Measurements from ENCODE around the gene GH2. TPM values are rescaled to one million over a fixed set of nuclear protein-coding genes. Genes with fewer than 3 reads are reported as not detected.

The GH2 gene
- polyA plus RNA-seq (2013, experiment 1 of 2): not detected
- polyA plus RNA-seq (2013, experiment 2 of 2): 0.07 TPM

GRCh38 chr17:63881935-63882601, at the start of gene GH2:
GH2 (minus strand) TSS chr17:63881944; CDS start chr17:63881801, 143 bp downstream.
- no peak within 1 kb of the TSS for H2BK12ac ChIP-seq (ENCODE audit: low read length)
- H2BK15ac ChIP-seq (ENCODE audit: low read length): no peak within 1 kb of the TSS
- peak within 1 kb of the TSS; percentile 82 for H2BK5ac ChIP-seq (ENCODE audit: low read length)
- no peaks in the 10 kb centered on the region for H3K4me1 ChIP-seq (ENCODE audit: control insufficient read depth in 2 of 2, insufficient read depth in 1 of 2, low read depth in 1 of 2, low read length in 2 of 2)
- DNase-seq (ENCODE audit: low spot score): peak; percentile 48
- H3K9me3 ChIP-seq (replicated peaks in 1 of 2; ENCODE audit: control insufficient read depth in 2 of 2, insufficient read depth in 1 of 2, low read depth in 1 of 2, low read length in 2 of 2): no peaks in the 10 kb centered on the region
- H3K36me3 ChIP-seq (replicated peaks in 1 of 2; ENCODE audit: control insufficient read depth in 2 of 2, insufficient read depth in 2 of 2, low read length in 2 of 2): no peaks in the 10 kb centered on the region
- H2AFZ ChIP-seq (ENCODE audit: low read length): no peak within 1 kb of the TSS
- H3K79me1 ChIP-seq (ENCODE audit: low read depth, low read length): no peaks in the 10 kb centered on the region
- WGBS, 2 donors (ENCODE audit: extremely low coverage in 2 of 2, insufficient read length in 2 of 2, insufficient replicate concordance in 1 of 2): no CpG with 5 or more reads among the region's 15 CpGs
- no peaks in the 10 kb centered on the region for H3K27me3 ChIP-seq (ENCODE audit: control insufficient read depth in 3 of 3, insufficient read depth in 3 of 3, low read depth in 1 of 3, low read length in 3 of 3)
- no peak within 1 kb of the TSS for H3K18ac ChIP-seq (ENCODE audit: low read length)
- no peak within 1 kb of the TSS for H3K4ac ChIP-seq (ENCODE audit: low read length)
- H4K8ac ChIP-seq (ENCODE audit: low read depth, low read length): no peak within 1 kb of the TSS
- no peak within 1 kb of the TSS for H3K4me2 ChIP-seq (ENCODE audit: insufficient read depth, low read length, poor library complexity, severe bottlenecking)
- H3K9ac ChIP-seq (ENCODE audit: low read depth, low read length, poor library complexity): no peak within 1 kb of the TSS
- no peak within 1 kb of the TSS for H4K91ac ChIP-seq (ENCODE audit: low read depth, low read length, poor library complexity)
- peak within 1 kb of the TSS; percentile 71 for H3K14ac ChIP-seq (ENCODE audit: low read length)
- no peak within 1 kb of the TSS for H2BK120ac ChIP-seq (ENCODE audit: low read depth, low read length)
- H3K27ac ChIP-seq (replicated peaks; ENCODE audit: low read length): no peak within 1 kb of the TSS
- H3K23ac ChIP-seq (ENCODE audit: low read depth, low read length, poor library complexity): peak within 1 kb of the TSS; percentile 43
- H2AK5ac ChIP-seq (ENCODE audit: low read depth, low read length): no peak within 1 kb of the TSS
- no peak within 1 kb of the TSS for H3K4me3 ChIP-seq (ENCODE audit: low read length in 2 of 2)

GRCh38 chr17:63930951-63931575, 49.3 kb upstream of the GH2 start:
- H3K27ac ChIP-seq (replicated peaks; ENCODE audit: low read length): no peak overlapping the region
- no peak overlapping the region for H3K23ac ChIP-seq (ENCODE audit: low read depth, low read length, poor library complexity)
- no peaks in the 10 kb centered on the region for H3K9me3 ChIP-seq (replicated peaks in 1 of 2; ENCODE audit: control insufficient read depth in 2 of 2, insufficient read depth in 1 of 2, low read depth in 1 of 2, low read length in 2 of 2)
- WGBS, 2 donors (ENCODE audit: extremely low coverage in 2 of 2, insufficient read length in 2 of 2, insufficient replicate concordance in 1 of 2): no CpG with 5 or more reads among the region's 16 CpGs
- H2BK120ac ChIP-seq (ENCODE audit: low read depth, low read length): no peak overlapping the region
- H4K8ac ChIP-seq (ENCODE audit: low read depth, low read length): no peak overlapping the region
- H2BK15ac ChIP-seq (ENCODE audit: low read length): peak overlapping the region; percentile 32
- H3K36me3 ChIP-seq (replicated peaks in 1 of 2; ENCODE audit: control insufficient read depth in 2 of 2, insufficient read depth in 2 of 2, low read length in 2 of 2): no peaks in the 10 kb centered on the region
- peaks cover 0 to 7% (median 0%) of the 10 kb centered on the region in 3 experiments for H3K27me3 ChIP-seq (ENCODE audit: control insufficient read depth in 3 of 3, insufficient read depth in 3 of 3, low read depth in 1 of 3, low read length in 3 of 3)
- H2AK5ac ChIP-seq (ENCODE audit: low read depth, low read length): peak overlapping the region; percentile 91
- no peak overlapping the region for H2BK12ac ChIP-seq (ENCODE audit: low read length)
- H3K14ac ChIP-seq (ENCODE audit: low read length): no peak overlapping the region
- H3K4me3 ChIP-seq (ENCODE audit: low read length in 2 of 2): no peak overlapping the region
- no peak overlapping the region for H3K9ac ChIP-seq (ENCODE audit: low read depth, low read length, poor library complexity)
- peak overlapping the region; percentile 91 for H3K18ac ChIP-seq (ENCODE audit: low read length)
- H2AFZ ChIP-seq (ENCODE audit: low read length): peak overlapping the region; percentile 64
- no peak overlapping the region for H3K4ac ChIP-seq (ENCODE audit: low read length)
- no peaks in the 10 kb centered on the region for H3K79me1 ChIP-seq (ENCODE audit: low read depth, low read length)
- no peak for DNase-seq (ENCODE audit: low spot score)
- H2BK5ac ChIP-seq (ENCODE audit: low read length): peak overlapping the region; percentile 85
- peaks cover 2 to 10% of the 10 kb centered on the region in 2 donors for H3K4me1 ChIP-seq (ENCODE audit: control insufficient read depth in 2 of 2, insufficient read depth in 1 of 2, low read depth in 1 of 2, low read length in 2 of 2)
- no peak overlapping the region for H3K4me2 ChIP-seq (ENCODE audit: insufficient read depth, low read length, poor library complexity, severe bottlenecking)
- no peak overlapping the region for H4K91ac ChIP-seq (ENCODE audit: low read depth, low read length, poor library complexity)

GRCh38 chr17:63929860-63930766, 48.4 kb upstream of the GH2 start:
- H3K79me1 ChIP-seq (ENCODE audit: low read depth, low read length): no peaks in the 10 kb centered on the region
- peak overlapping the region; percentile 91 for H2AK5ac ChIP-seq (ENCODE audit: low read depth, low read length)
- H3K4me1 ChIP-seq (ENCODE audit: control insufficient read depth in 2 of 2, insufficient read depth in 1 of 2, low read depth in 1 of 2, low read length in 2 of 2): peaks cover 2 to 10% of the 10 kb centered on the region in 2 donors
- H4K8ac ChIP-seq (ENCODE audit: low read depth, low read length): peak overlapping the region; percentile 82
- H3K36me3 ChIP-seq (replicated peaks in 1 of 2; ENCODE audit: control insufficient read depth in 2 of 2, insufficient read depth in 2 of 2, low read length in 2 of 2): no peaks in the 10 kb centered on the region
- no peak overlapping the region for H2BK120ac ChIP-seq (ENCODE audit: low read depth, low read length)
- no peak overlapping the region for H4K91ac ChIP-seq (ENCODE audit: low read depth, low read length, poor library complexity)
- no peak for DNase-seq (ENCODE audit: low spot score)
- no peaks in the 10 kb centered on the region for H3K9me3 ChIP-seq (replicated peaks in 1 of 2; ENCODE audit: control insufficient read depth in 2 of 2, insufficient read depth in 1 of 2, low read depth in 1 of 2, low read length in 2 of 2)
- peak overlapping the region; percentile 64 for H2AFZ ChIP-seq (ENCODE audit: low read length)
- no peak overlapping the region for H3K4ac ChIP-seq (ENCODE audit: low read length)
- no CpG with 5 or more reads among the region's 24 CpGs for WGBS, 2 donors (ENCODE audit: extremely low coverage in 2 of 2, insufficient read length in 2 of 2, insufficient replicate concordance in 1 of 2)
- no peak overlapping the region for H3K23ac ChIP-seq (ENCODE audit: low read depth, low read length, poor library complexity)
- peak overlapping the region; percentile 38 for H3K14ac ChIP-seq (ENCODE audit: low read length)
- no peak overlapping the region for H3K4me2 ChIP-seq (ENCODE audit: insufficient read depth, low read length, poor library complexity, severe bottlenecking)
- peak overlapping the region; percentile 66 for H2BK5ac ChIP-seq (ENCODE audit: low read length)
- no peak overlapping the region for H3K9ac ChIP-seq (ENCODE audit: low read depth, low read length, poor library complexity)
- peak overlapping the region; percentile 32 for H2BK15ac ChIP-seq (ENCODE audit: low read length)
- H3K4me3 ChIP-seq (ENCODE audit: low read length in 2 of 2): no peak overlapping the region
- H2BK12ac ChIP-seq (ENCODE audit: low read length): peak overlapping the region; percentile 81
- H3K27ac ChIP-seq (replicated peaks; ENCODE audit: low read length): no peak overlapping the region
- H3K18ac ChIP-seq (ENCODE audit: low read length): peak overlapping the region; percentile 85
- H3K27me3 ChIP-seq (ENCODE audit: control insufficient read depth in 3 of 3, insufficient read depth in 3 of 3, low read depth in 1 of 3, low read length in 3 of 3): peaks cover 0 to 7% (median 0%) of the 10 kb centered on the region in 3 experiments
